NCI-H2107 (cell line): ENCODE data around the gene EIF1AD.
"Not testable (repeated sequence)": the region's sequence is repeated elsewhere in the genome, so short reads cannot be mapped to it uniquely, and the experiment has no call there.

Experiments used
- DNase-seq: peaks from one replicate; lab custom pipeline; 2025; lab: John Stamatoyannopoulos, UW

Gene EIF1AD

GRCh38 chr11:66001942-66002647 lies at the start of gene EIF1AD, which contains the start of gene BANF1:
TSS of gene EIF1AD (minus strand) at chr11:66002157. CDS start at chr11:66000389, 1,768 bp downstream.
TSS of gene BANF1 (plus strand) at chr11:66002503. CDS start at chr11:66003251, 748 bp downstream.
- peak; percentile 88 for DNase-seq

DNA sequence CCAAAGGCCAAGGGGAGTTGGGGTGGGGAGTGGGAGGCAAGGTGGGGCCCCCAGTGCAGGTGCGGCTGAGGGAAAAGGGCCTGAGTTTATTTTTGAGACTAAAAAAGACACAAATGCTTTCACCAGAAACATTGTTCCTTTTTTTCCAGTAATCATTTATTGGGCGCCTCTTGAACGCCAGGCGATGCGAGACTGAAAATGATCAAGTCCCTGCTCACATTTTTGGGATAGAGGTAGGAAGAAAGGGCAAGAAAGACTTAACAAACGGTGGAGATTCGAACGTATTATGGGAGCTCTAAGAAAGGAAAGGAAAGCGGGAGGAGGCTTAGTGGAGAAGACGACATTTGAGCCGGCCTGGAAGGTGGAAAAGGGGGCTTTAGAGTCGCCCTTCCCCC lies 49.4 kb upstream of the EIF1AD start:
- no peak for DNase-seq

GRCh38 chr11:66050581-66051231 lies 48.7 kb upstream of the EIF1AD start:
- DNase-seq = peak; percentile 54

DNA sequence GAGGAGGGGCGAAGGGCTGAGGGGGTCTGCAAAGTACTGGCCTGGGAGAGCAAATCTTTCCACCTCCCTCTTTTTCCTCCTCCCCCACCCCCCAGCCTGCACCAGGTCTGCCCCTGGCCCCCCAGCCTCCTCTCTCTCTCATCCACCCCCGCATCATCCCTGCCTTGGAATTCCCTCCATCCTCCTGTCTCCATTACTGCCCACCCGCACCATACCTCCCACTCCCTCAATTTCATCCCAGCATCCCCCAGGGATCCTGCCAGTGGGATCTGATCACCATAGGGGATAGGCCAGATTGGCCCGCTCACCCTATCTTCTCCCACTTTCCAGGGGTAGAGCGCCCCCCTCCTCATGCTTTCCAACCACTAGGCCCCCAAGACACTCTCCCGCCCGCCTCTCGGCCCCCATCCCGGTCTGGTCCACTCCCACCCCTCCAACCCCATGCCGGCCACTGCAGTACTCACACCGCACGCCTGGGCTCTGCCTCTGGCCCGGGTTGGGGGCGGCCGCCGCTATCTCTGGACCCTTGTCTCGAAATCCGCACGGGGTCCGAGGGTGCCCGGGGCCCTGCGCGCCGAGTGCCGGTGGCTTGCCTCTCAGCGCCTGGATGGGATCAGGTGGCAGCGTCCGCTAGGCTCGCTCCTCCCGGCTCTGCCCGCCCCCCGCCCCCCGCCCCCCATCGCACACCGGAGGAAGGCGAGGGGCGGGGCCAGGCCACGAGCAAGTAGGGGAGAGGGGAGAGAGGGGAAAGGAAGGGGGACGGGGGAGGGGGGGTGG lies 46.8 kb upstream of the EIF1AD start, which contains the start of gene GAL3ST3:
TSS of gene GAL3ST3 (minus strand) at position 615 of the 777 bp plus-strand sequence. CDS start 3,746 bp downstream, outside the sequence.
- no peak for DNase-seq

GRCh38 chr11:66047541-66048365 lies 45.8 kb upstream of the EIF1AD start:
- DNase-seq = no peak

- DNase-seq = no peak
Observed at GRCh38 chr11:66046901-66047300, 44.9 kb upstream of the EIF1AD start.

GRCh38 chr11:66045177-66045639 lies 43.3 kb upstream of the EIF1AD start:
- DNase-seq = peak; percentile 39

DNA sequence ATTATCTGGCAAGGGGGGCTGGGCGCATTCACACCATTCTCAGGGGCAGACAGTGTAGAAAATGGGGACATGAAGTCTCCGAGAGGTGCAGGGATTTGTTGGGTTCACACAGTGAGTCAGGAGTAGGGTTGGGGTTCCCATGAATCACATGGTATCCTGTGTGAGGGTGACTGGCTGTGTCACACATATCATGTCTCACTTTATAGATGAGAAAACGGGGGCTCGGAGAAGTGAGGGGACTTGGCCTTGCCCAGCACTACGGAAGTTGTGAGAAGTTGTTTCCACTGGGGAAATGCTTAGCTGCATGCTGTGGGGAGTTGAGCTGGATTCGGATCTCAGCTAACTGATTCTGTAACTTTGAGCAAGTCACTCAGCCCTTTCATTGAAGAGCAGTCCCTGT lies 42.8 kb upstream of the EIF1AD start:
- no peak for DNase-seq

GRCh38 chr11:66042996-66043906 lies 41.3 kb upstream of the EIF1AD start:
- DNase-seq = no peak

- no peak for DNase-seq
Observed at GRCh38 chr11:66042227-66042995, 40.5 kb upstream of the EIF1AD start.

DNA sequence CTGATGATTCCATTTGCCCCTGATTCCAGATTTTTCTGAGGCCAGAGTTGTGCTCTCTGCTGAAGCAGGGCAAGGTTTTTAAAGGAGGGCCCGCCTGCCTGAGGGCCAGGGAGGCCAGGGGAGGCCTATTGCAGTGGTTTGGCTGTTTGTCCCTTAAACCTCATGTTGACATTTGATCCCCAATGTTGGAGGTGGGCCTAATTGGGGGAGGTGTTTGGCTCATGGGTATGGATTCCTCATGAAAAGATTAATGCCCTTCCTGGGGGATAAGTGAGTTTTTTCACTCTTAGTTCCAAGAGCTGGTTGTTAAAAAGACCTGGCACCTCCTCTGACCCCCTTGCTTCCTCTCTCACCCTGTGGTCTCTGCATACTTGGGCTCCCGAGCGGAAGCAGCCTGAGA lies 37.8 kb upstream of the EIF1AD start:
- DNase-seq = no peak

DNA sequence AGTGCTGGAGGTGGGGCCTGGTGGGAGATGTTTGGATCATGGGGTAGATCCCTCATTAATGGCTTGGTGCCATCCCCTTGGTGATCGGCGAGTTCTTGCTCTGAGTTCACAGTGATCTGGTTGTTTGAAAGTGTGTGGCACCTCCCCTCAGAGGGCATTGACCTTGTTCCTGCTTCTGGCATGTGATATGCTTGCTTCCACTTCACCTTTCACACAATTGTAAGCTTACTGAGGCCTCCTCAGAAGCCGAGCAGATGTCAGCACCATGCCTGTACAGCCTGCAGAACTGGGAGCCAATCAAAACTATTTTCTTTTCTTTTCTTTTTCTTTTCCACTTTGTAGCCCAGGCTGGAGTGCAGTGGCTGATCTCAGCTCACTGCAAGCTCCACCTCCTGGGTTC lies 35.4 kb upstream of the EIF1AD start:
- DNase-seq = no peak

- DNase-seq = no peak
Observed at GRCh38 chr11:66036334-66036710, 34.4 kb upstream of the EIF1AD start.

DNA sequence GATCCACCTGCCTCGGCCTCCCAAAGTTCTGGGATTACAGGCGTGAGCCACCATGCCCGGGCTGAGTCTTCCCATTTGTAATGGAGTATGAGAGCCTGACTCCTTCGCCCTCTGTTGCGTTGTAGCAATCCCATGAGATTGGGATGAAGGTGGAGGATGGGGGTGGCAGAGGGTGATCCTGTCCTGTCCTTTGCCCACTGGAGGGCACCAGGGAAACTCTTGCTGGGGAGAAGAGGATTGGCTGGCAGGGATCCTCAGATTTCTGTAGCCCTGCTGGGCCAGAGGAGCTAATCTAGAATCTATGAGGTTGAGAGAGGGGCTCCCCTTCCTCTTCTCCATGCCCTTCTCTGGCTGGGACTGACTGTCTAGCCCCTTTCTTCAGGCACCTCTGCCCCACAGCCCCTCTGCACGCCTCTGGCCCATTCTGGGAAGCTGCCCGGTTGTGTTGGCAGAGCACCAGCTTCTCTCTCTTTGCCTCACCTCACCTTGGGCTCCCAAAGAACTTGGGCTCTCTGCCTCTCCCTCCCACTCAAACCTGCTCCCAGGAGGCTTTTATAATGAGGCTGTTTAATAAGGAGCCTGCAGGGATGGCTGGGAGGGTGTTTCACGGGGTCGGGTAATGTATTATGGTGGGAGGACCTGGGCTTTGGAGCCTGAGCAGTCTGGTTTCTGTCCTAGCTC lies 33.8 kb upstream of the EIF1AD start:
- DNase-seq = no peak

- no peak for DNase-seq
Observed at GRCh38 chr11:66032957-66033735, 31.2 kb upstream of the EIF1AD start.

- DNase-seq = no peak
Observed at GRCh38 chr11:66026017-66026529, 24.1 kb upstream of the EIF1AD start, which contains the start of gene CATSPER1. TSS of gene CATSPER1 (minus strand) at chr11:66026479. CDS start at chr11:66026379, 100 bp downstream.

DNA sequence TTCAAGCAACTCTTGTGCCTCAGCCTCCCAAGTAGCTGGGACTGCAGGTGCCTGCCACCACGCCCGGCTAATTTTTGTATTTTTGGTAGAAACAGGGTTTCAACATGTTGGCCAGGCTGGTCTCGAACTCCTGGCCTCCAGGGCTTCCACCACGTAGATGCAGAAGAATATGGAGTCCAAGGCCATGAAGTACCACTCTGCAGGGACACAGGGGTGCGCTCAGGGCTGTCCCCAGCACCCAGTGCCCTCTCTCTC lies 21.2 kb upstream of the EIF1AD start:
- DNase-seq = not testable (repeated sequence)
